Neutrophil (primary cell): Measurements from ENCODE around the gene GRIP1.

Experiments used
- H3K27ac ChIP-seq: fragments of 200-600 bp; sonication (generic); 2 replicates; pipeline ENCODE4 v1.5.1; 2016; ENCODE audit warnings: mild to moderate bottlenecking, moderate library complexity
- H3K27me3 ChIP-seq: fragments of 200-600 bp; sonication (generic); 2 replicates; pipeline ENCODE4 v1.6.0; 2016; ENCODE audit warnings: mild to moderate bottlenecking
- H3K36me3 ChIP-seq: fragments of 200-600 bp; sonication (generic); 2 replicates; pipeline ENCODE4 v1.5.1; 2017
- H3K4me1 ChIP-seq, 2 experiments: fragments of 200-600 bp in 1 of 2; sonication (generic) in 1 of 2; 1 replicate in 1 of 2; 2 replicates in 1 of 2; pipeline versions ENCODE4 v1.5.1 to v1.6.1; 2013 to 2016; ENCODE audit warnings: low read depth in 1 of 2, low read length in 1 of 2, mild to moderate bottlenecking in 1 of 2, moderate library complexity in 1 of 2; ENCODE audit not compliant: control insufficient read depth in 1 of 2, insufficient read depth in 1 of 2
- H3K4me3 ChIP-seq, 2 experiments: fragments of 200-600 bp in 1 of 2; sonication (generic) in 1 of 2; 1 replicate in 1 of 2; 2 replicates in 1 of 2; pipeline ENCODE4 v1.5.1; 2013 to 2016; ENCODE audit warnings: low read depth in 1 of 2, low read length in 1 of 2, mild to moderate bottlenecking in 1 of 2, moderate library complexity in 1 of 2
- H3K9me3 ChIP-seq: fragments of 200-600 bp; sonication (generic); 2 replicates; pipeline ENCODE4 v1.5.1; 2016
- CTCF ChIP-seq: fragments of 200-600 bp; sonication (generic); IDR thresholded peaks from 2 replicates; pipeline ENCODE4 v1.5.1; 2016; ENCODE audit warnings: antibody characterized with exemption

GRIP1 gene

GRCh38 chr12:66549050-66549389 is 129.9 kb downstream of the GRIP1 start:
- Histone ChIP-seq H3K9me3 (no peaks in the 10 kb centered on the region), H3K36me3 (no peaks in the 10 kb centered on the region), H3K27ac (no peak overlapping the region), H3K27me3 (no peaks in the 10 kb centered on the region), H3K4me3 (no peak overlapping the region), H3K4me1 (no peaks in the 10 kb centered on the region)
- TF ChIP-seq CTCF = no peak

- no peak for TF ChIP-seq CTCF
- H3K4me3 ChIP-seq = no peak overlapping the region
- no peaks in the 10 kb centered on the region for H3K36me3 ChIP-seq
- no peaks in the 10 kb centered on the region for H3K4me1 ChIP-seq
- H3K27ac ChIP-seq = no peak overlapping the region
- no peaks in the 10 kb centered on the region for H3K27me3 ChIP-seq
- H3K9me3 ChIP-seq = no peaks in the 10 kb centered on the region
Measured at GRCh38 chr12:66548338-66549049, 130.4 kb downstream of the GRIP1 start.

GRCh38 chr12:66541426-66541825 is 137.4 kb downstream of the GRIP1 start:
- no peak for TF ChIP-seq CTCF
- Histone ChIP-seq H3K9me3 (no peaks in the 10 kb centered on the region), H3K27me3 (no peaks in the 10 kb centered on the region), H3K4me1 (no peaks in the 10 kb centered on the region), H3K4me3 (no peak overlapping the region), H3K27ac (no peak overlapping the region), H3K36me3 (no peaks in the 10 kb centered on the region)

GRCh38 chr12:66539431-66539830 is 139.4 kb downstream of the GRIP1 start:
- H3K27me3 ChIP-seq = no peaks in the 10 kb centered on the region
- H3K9me3 ChIP-seq = no peaks in the 10 kb centered on the region
- no peak overlapping the region for H3K4me3 ChIP-seq
- no peaks in the 10 kb centered on the region for H3K4me1 ChIP-seq
- H3K27ac ChIP-seq = no peak overlapping the region
- TF ChIP-seq CTCF = no peak
- H3K36me3 ChIP-seq = no peaks in the 10 kb centered on the region

- Histone ChIP-seq H3K36me3 (no peaks in the 10 kb centered on the region), H3K27me3 (no peaks in the 10 kb centered on the region), H3K4me1 (no peaks in the 10 kb centered on the region), H3K27ac (no peak overlapping the region), H3K9me3 (no peaks in the 10 kb centered on the region), H3K4me3 (no peak overlapping the region)
- TF ChIP-seq CTCF = no peak
Measured at GRCh38 chr12:66538970-66539369, 139.9 kb downstream of the GRIP1 start.
